Activated CD4-positive, alpha-beta T cell treated with anti-CD3 and anti-CD28 coated beads, Interleukin-2, amount 50 U/mL, for 24 hours (primary cell): ENCODE measurements around the gene STRA8.

ENCODE experiments used
- DNase-seq, 2 donors: peaks; one replicate each; pipeline ENCODE4 v3.0.0-alpha.2; 2020; ENCODE audit warnings: low read depth in 1 of 2, low spot score in 1 of 2

Gene STRA8

DNA sequence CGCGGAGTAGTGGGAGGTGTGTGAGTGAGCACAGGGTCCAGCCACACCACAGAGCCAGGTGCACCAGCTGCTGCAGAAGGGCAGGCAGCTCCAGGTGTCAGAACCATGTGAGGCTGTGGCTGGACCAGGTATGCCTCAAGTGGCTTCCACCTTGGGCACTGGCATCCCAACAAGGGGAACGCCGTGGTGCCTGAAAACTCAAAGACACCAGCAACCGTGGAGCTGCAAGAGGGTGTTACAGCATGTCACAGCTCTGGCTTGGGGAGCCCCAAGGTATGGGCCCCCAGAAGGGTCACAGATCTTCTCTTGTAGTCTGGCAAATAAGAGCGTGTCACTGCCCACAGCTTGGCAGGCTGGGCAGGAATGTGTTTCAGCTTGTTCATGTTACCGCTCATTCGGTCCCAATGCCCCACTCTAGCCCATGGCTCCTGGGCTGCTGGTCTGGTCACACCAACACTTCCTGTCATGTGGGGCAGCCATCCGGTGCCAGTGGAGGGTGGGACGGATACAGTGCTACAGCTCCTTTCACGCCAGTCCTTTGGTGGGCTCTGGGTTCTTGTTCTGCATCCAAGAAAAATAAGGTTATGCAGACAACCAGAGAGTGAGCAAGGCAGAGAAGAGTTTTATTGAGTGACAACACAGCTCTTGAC lies 29.8 kb downstream of the STRA8 start:
- no peak for DNase-seq

DNA sequence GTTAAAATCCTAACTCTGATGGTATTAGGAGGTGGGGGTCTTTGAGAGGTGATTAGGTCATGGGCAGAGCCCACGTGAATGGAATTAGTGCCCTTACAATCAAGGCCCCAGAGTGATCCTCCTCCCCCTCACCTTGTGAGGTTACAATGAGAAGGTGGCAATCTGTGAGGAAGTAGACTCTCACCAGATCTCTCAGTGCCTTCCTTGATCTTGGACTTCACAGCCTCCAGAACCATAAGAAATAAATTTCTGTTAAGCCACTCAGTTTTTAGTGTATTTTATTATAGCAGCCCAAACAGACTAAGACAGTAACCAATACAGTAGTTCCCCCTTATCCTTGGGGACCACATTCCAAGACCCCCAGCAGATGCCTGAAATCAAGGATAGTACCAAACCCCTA lies 32.0 kb downstream of the STRA8 start:
- DNase-seq, result no peak

DNA sequence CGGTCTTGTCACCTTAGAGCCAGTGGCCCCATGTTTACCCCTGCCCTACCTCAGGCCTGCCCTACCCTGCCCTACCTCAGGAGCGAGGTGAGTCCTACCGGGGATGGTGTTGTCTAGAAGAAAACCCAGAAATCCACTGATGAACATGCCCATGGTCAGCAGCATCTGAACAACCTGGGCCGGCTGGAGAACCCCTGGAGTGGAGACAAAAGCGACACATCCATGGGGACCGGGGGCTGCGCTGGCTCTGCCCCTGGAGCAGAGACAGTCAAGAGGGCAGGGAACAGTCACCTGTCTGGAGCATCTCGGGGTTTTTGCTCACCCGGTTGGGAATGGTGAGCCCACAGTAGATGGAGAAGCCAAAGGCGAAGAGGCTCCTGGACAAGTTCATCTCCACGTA lies 36.3 kb downstream of the STRA8 start:
- DNase-seq, result no peak

DNA sequence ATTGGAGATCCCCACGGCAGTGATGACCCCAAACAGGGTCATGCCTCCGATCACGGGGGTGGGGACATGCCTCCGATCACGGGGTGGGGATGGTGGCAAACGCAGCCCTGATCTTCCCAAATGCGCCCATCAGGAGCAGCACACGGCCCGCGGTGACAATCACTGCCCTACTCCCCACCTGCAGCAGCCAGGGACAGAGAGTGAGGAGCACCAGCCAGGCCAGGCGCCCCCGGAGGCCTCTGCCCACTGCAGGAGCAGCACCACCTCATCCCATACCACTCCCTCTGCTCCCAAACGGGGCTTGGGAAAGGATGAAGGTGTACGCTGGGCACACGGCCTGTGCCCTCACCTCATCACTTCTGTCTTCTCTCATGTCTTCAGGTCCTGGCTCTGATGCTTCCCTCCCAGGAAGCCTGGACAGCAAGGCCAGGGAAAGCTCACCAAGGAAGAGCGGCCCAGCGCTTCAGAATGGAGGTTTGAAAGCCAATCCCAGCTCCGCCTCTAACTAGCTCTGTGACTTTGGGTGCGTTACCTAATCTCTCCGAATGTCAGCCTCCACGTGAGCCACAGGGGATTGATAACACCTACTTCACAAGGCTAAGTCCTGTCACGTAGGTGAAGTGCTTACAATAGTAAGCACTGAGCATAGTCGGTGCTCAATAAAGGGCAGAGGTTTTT lies 37.1 kb downstream of the STRA8 start:
- no peak for DNase-seq

DNA sequence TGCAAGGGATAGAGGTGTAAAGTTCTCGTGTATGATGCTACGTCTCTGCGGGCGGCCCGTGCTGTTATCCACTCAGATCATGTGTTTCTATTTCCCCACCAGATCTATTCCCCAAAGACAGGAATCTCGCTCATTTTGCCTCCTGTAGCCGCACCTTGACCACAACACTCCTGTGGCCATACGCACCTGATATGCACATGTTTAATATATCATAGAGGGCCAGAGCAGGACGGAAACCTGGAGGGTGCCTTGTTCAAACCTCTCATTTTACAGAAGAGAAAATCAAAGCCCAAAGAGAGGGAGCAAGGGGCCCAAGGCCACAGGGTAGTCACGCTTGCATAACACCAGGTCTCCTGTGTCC lies 37.6 kb downstream of the STRA8 start:
- DNase-seq, result no peak

- no peak for DNase-seq
Observed at GRCh38 chr7:135272303-135272702, 38.7 kb downstream of the STRA8 start.

DNA sequence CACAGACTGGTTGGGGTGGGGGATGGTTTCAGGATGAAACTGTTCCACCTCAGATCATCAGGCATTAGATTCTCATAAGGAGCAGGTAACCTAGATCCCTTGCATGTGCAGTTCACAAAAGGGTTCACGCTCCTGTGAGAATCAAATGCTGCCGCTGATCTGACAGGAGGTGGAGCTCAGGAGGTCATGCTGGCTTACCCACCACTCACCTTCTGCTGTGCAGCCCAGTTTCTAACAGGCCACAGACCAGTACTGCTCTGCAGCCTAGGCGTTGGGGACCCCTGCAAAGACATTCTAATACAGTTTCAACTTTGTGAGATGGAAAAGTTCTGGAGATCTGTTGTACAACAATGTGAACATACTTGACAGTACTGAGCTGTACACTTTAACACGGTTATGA lies 39.9 kb downstream of the STRA8 start:
- no peak for DNase-seq

- DNase-seq, result peak; percentile 62 to 68
Observed at GRCh38 chr7:135274495-135275268, 41.0 kb downstream of the STRA8 start.

GRCh38 chr7:135275971-135276580 lies 42.4 kb downstream of the STRA8 start:
- DNase-seq, result no peak

DNA sequence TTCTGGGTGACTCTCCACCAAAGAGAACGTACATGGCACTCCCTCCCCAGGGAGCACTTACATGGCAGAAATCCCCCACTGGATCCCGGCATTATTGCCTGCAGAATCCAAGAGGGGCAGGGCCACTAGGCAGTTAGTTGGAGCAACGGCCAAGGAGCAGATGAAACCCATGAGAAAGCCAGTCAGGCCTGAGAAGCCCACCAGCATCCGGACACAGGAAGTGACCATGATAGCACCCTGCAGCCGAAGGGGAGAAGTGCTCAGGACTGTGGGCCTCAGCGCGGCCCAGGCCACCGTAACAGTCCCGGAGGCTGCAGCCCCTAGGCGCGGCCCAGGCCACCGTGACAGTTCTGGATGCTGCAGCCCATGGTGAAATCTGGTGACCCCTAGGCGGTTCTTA lies 43.5 kb downstream of the STRA8 start:
- DNase-seq, result no peak

GRCh38 chr7:135281363-135281949 lies 47.8 kb downstream of the STRA8 start:
- peak; percentile 32 to 83 for DNase-seq

DNA sequence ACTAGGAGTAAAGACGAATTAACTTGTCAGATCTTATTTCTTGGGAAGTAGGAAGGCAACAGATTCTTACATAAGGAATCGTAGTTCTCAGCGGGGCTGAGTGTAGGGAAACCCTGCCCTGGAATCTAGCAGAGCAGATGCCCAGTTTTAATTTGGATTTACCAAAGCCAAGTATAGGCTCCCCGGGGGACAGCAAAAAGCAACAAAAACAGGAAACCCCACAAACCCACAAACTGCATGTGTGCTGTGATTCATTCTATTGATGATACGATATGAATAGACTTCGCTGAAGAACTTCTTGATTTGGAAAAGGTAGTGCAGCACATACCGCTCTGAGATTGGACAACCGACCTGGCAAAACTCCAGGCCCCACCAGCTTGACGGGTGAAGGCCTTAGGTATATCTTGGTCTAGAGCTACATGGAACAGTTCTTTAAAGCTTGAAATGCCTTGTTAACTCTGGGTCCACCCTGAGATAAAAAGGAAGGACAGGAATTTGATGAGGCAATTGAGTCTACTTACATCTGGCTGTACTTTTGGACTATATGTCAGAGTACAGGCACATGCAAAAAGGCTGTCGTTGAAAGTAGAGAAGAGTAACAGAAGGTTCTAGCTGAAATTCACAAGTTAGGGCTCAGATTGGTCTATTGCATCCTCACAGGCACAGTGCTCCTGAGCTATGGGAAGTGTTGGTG lies 49.1 kb downstream of the STRA8 start:
- DNase-seq, result no peak

GRCh38 chr7:135283959-135284638 lies 50.5 kb downstream of the STRA8 start:
- DNase-seq, result no peak

GRCh38 chr7:135285547-135286233 lies 52.1 kb downstream of the STRA8 start:
- no peak for DNase-seq

- no peak for DNase-seq
Observed at GRCh38 chr7:135286876-135287275, 53.2 kb downstream of the STRA8 start.

DNA sequence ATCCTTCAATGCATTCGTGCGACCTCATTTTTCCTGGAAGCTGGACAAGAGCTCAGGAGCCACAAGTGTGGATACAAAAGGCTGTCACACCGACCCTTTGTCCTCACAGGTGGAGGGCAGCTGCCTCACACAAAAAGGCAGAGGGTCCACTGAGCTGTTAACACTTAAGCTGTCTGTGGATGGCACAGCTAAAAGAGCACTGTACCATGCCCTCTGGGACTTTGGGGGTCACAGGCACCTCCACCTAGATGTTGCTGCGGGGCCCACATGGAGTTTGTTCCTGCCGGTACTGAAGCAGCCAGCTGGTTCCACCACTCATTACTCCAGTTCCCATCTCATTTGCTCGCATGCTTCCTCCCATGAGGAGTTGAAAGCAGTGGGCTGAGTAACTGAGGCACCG lies 57.0 kb downstream of the STRA8 start:
- DNase-seq, result no peak

DNA sequence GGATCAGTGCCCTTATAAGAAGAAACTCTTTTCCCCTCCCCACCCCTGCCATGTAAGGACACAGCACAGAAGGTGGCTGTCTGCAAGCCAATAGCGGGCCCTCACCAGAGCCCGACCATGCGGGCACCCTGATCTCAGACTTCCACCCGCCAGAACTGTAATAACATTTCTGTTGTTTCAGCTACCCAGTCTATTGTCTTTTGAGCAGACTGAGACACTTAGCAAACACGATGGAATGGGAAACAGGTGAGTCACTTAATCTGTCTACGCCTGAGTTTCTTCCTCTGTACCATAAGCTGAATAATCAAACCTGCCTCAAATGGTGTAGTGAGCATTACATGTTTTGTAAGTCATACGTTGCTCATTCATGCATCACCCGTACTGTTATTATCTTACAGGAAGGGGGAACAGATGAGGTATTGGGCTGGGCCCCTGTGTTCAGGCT lies 58.2 kb downstream of the STRA8 start:
- DNase-seq, result no peak

DNA sequence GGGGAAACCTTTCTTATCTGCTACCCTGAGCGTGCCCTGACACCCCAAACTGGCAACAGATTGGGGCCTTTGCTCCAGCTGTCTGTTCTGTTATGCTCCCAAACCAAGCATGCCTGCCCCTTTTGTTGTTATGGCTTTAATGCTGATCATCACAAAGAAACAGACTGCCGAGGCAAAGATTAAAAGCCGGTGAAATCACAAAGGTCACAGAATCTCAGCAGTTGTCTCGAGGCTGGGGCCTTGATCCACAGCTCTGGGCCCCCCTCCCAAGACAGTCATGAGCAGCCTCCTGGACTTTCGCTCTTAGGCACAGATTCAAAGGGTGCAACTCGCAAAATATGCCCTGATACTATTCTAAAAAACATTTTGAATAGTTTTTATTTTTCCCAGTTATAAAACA lies 65.6 kb downstream of the STRA8 start:
- DNase-seq, result no peak

DNA sequence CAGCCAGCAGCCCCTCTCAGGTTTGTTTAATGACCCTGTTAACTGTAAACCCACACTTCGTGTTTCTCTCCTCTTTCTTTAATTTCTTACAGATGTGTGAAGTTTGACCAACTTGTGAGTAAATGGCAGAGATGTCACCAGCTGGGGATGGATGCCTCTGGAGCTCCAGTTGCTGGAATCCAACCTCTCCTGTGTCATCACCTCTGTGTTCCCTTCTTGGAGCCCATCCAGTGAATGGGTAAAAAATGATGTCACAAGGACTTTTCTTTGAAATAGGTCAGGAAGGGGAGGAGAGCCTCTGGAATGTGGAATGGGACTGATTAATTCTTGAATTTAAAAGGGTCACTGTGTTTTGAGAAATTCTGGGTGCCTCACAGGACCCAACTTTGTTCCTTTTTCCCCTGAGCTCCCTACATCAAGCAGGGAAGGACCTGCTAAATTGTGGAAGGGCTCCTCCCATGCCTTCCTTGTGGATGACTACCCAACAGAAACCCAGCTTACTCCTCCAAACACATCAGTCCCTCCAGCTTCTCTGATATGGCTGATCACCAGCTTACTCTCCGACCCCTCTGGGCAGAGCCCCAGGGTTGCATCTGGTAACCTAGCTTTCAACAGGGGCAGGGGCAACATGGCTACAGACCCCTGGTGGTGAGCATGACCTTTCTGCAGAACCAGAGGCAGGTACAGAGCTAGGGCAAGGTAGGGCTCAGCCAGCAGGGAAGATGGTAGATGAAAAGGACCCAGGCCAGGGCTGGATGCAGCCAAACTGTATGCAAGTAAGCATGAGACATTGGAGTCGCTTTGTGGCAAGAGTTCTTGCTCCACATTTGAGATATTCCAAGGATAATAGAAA lies 67.5 kb downstream of the STRA8 start:
- no peak for DNase-seq
